ENCODE measurements around the gene CCNQ.

Gene CCNQ

GRCh38 chrX:153635388-153635787 is 36.4 kb upstream of the CCNQ start:
- no peak overlapping the region for H3K27ac ChIP-seq
- no peak for TF ChIP-seq CTCF (conservative IDR thresholded peaks at IDR 0.05)

GRCh38 chrX:153634832-153635231 is 35.9 kb upstream of the CCNQ start:
- no peak for TF ChIP-seq CTCF (conservative IDR thresholded peaks at IDR 0.05)
- H3K27ac ChIP-seq, result no peak overlapping the region

GRCh38 chrX:153634236-153634635 is 35.3 kb upstream of the CCNQ start:
- H3K27ac ChIP-seq, result no peak overlapping the region
- TF ChIP-seq CTCF (conservative IDR thresholded peaks at IDR 0.05), result no peak

GRCh38 chrX:153633607-153634180 is 34.8 kb upstream of the CCNQ start:
- TF ChIP-seq CTCF (conservative IDR thresholded peaks at IDR 0.05), result no peak
- H3K27ac ChIP-seq, result no peak overlapping the region

- no peak for TF ChIP-seq CTCF (conservative IDR thresholded peaks at IDR 0.05)
- no peak overlapping the region for H3K27ac ChIP-seq
Measured at GRCh38 chrX:153633048-153633447, 34.1 kb upstream of the CCNQ start.

GRCh38 chrX:153632595-153632946 is 33.6 kb upstream of the CCNQ start:
- TF ChIP-seq CTCF (conservative IDR thresholded peaks at IDR 0.05), result no peak
- H3K27ac ChIP-seq, result no peak overlapping the region

GRCh38 chrX:153631907-153632594 is 33.1 kb upstream of the CCNQ start:
- H3K27ac ChIP-seq, result no peak overlapping the region
- TF ChIP-seq CTCF (conservative IDR thresholded peaks at IDR 0.05), result no peak
